ENCODE results near the gene GRIK2.
"Not testable (repeated sequence)": the region's sequence is repeated elsewhere in the genome, so short reads cannot be mapped to it uniquely, and the experiment has no call there.

GRIK2 gene

GRCh38 chr6:102066301-102066700, 672.8 kb downstream of the GRIK2 start:
- DNase-seq, result no peak

- no peak for DNase-seq
These were observed 674.9 kb downstream of the GRIK2 start for GRCh38 chr6:102068349-102068929.

- DNase-seq, result no peak
These were observed 682.0 kb downstream of the GRIK2 start for GRCh38 chr6:102075539-102075938.

GRCh38 chr6:102085257-102085656, 691.7 kb downstream of the GRIK2 start:
- no peak for DNase-seq

- not testable (repeated sequence) for DNase-seq
These were observed 694.7 kb downstream of the GRIK2 start for GRCh38 chr6:102088160-102088559.

- DNase-seq, result no peak
These were observed 720.9 kb downstream of the GRIK2 start for GRCh38 chr6:102114402-102114801.

GRCh38 chr6:102115911-102116310, 722.4 kb downstream of the GRIK2 start:
- DNase-seq, result no peak

- DNase-seq, result no peak
These were observed 724.5 kb downstream of the GRIK2 start for GRCh38 chr6:102118034-102118433.

Data from CD4-positive, alpha-beta T cell treated with Interleukin-17A for 1 hour (primary cell).